ENCODE data around the gene LMX1A.

- TF ChIP-seq POLR2A (IDR thresholded peaks at IDR 0.05) (no peak), CTCF (IDR thresholded peaks at IDR 0.05) (no peak), POLR2AphosphoS5 (IDR thresholded peaks at IDR 0.05) (no peak)
Observed at GRCh38 chr1:165162671-165163241, 193.8 kb downstream of the LMX1A start.

Measured in gastroesophageal sphincter (tissue), 3 donors.